NCI-H1417 treated with DMSO at 0.1 percent for 48 hours (cell line): ENCODE results near the gene PAK3.
A peak's percentile ranks its signal among the peaks of the same experiment; 100 is the strongest.

Source experiments
- DNase-seq: peaks from one replicate; lab custom pipeline; 2025; lab: John Stamatoyannopoulos, UW

The PAK3 gene

DNA sequence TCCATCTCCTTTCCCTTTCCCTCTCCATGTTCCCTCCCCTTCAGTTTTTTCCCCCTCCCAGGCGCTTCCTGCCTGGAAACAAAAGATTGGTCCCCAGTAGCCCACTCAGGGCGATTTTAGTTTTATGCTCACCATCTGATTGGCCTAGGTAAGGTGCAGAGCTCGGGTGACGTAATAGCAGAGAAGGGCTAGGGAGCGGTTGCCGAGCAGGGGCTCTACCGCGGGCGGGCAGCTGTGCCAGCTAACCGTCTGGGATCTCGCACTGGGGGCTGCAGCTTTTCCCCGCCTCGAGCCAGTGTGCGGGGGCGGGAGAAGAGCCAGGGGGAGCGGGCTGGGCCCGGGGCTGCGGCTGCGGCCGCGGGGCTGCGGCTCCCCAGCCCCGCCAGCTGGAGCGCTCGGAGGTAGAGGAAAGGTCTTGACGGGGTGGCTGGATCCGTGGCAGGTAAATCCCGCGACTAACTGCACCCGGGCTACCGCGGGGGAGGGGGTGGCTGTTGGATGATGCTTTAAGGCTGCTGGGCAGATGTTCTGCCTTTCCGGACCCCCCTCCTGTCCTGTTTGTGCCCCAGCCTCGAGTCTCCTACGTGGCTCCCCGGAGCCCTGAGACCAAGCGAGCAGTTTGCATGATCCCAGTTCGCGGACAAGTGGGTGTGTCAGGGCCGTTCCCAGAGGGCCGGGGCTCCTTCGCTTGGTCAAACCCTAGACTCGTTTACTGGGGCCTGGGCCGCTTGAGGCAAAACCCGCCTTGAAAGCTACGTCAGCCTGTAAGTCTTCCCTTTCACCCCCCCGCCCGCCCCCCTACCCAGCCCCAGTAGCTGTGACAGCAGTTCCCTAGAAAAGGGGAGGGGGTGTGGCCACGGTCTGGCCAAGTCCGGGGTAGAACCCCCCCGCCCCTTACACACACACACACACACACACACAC is at the start of gene PAK3:
Gene PAK3 (plus strand): TSS at position 218 of the 922 bp plus-strand sequence. CDS start 26,913 bp downstream, outside the sequence.
- peak; percentile 13 for DNase-seq

- DNase-seq = no peak
Measured at GRCh38 chrX:111047575-111047974, 48.4 kb upstream of the PAK3 start.

- no peak for DNase-seq
Measured at GRCh38 chrX:111052478-111052877, 43.5 kb upstream of the PAK3 start.

GRCh38 chrX:111071542-111072277 is 24.3 kb upstream of the PAK3 start:
- no peak for DNase-seq

DNA sequence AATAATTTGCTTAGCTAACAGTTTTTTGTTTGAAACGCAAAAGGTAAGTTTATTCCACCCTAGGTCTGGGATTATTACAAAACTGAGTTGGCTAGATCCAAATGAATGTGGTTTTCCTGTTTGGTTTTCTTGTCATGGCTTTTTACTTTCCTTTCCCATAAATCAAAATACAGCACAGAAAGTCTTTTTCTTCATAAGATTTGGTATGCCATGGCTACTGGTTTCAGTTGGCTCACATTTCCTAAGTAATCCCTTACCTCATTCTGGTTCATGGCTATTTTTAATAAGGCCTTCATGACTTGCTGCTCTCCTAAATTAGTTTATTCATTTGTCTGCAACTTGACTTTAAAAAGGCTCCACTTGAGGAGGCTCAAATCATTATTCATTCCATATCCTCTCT is 12.9 kb upstream of the PAK3 start:
- no peak for DNase-seq

DNA sequence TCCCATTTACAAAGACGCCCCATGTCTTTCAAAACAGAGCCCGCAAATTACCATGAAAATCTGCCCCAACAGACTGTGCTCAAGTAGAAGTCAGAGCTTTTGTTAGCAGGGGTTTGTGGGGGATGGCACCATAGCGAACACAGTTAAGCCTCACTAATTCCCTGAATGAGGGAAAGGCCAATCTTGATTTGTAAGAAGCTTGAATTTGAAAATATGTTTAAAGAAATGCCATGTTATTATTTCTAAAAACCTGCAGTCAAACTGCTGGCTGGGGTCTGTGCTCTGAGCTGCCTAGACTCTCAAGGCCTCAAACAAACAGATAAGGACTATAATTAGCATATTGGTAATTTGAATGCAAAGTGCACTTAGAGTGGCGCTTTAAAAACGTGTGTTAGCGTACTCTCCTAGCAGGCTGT is 9.4 kb upstream of the PAK3 start:
- DNase-seq = peak; percentile 4

- DNase-seq = no peak
Measured at GRCh38 chrX:111088628-111089027, 7.4 kb upstream of the PAK3 start.

- DNase-seq = no peak
Measured at GRCh38 chrX:111090458-111090857, 5.5 kb upstream of the PAK3 start.

- DNase-seq = no peak
Measured at GRCh38 chrX:111098874-111099273, 2.9 kb downstream of the PAK3 start.

GRCh38 chrX:111100191-111100590 is 4.2 kb downstream of the PAK3 start:
- DNase-seq = no peak

DNA sequence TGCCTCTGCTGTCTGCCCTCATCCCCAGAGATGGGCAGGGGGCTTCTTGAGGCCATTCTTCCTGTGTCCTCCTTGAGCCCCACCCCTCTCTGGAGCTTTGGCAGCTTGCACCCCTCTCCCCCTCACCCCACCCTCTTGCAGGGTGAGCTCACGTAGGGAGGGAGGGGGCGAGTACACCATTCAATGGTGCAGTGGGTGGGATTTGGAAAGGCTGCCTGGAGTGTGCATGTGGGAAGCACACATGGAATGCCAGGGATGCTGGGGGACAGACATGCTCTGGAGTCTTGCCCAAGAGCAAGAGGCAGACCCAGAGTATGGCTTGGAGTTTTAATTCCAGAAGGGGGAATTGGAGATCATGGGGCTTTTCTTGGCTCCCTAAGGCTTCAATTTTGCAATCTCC is 5.6 kb downstream of the PAK3 start:
- no peak for DNase-seq

DNA sequence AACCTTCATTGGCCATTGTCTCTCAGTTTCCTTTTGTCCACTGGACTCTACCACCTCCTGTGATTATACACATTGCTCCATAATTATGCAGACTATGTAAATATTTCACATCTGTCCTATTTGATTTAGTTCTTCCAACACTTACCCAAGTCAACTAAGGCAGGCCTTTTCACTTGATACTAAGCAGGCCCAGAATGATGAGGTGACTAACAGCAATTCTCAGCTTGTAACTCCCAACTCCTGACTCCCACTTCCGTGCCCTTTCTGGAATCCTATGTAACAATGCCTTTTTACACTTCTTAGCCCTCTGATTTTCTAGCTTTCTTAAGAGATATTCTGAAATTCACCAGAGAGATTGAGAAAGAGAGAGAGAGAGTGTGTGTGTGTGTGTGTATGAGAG is 6.6 kb downstream of the PAK3 start:
- no peak for DNase-seq

GRCh38 chrX:111103246-111103645 is 7.3 kb downstream of the PAK3 start:
- no peak for DNase-seq

DNA sequence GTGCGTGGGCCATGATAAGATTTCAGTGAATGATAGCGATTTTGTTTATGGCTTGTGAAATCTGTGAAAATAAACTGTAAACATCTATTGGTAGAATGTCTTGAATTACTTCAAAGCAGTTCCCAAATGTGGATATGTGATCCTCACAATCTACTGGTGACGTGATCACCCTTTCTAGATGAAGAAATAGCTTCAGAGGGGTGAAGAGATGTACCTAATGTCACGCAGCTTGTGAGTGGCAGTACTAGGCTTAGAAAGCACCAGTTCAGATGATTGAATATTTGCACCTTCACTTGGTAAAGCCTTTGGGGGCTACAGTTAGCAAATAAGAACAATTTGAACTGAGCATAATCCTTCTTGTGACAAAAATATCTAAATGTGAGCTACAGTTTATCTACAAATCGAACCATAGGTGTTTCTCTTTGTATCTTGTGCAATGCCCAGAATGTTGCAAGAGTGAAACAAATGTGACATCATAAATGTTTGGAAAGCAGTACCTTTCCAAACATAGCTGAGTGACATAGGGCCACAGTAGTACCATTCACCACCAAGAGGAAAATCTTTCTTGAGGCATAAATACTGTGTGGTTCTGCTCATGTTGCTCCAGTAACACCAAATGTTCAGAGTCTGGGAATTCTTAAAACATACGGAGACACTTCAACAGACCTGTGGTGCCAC is 14.2 kb downstream of the PAK3 start:
- no peak for DNase-seq

DNA sequence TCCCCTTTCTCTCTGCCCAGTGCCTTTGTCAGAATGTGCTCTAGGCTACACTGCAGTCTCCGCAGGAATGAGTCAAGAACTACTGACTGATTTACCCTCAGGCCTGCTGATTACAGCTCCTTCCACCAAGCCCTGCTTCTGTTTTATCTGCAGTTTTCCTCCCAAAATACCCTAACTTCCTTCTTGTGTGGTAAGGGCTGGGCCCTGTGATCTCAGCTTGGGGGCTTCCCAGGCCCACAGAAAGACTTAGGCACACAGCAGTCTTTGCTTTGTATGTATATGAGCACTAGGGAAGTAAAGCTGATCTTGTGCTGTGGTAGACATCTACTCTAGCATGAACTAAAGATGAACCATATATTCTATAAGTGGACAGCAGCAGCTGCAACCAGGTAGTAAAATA is 18.8 kb downstream of the PAK3 start:
- no peak for DNase-seq

- DNase-seq = no peak
Measured at GRCh38 chrX:111116666-111117065, 20.7 kb downstream of the PAK3 start.

DNA sequence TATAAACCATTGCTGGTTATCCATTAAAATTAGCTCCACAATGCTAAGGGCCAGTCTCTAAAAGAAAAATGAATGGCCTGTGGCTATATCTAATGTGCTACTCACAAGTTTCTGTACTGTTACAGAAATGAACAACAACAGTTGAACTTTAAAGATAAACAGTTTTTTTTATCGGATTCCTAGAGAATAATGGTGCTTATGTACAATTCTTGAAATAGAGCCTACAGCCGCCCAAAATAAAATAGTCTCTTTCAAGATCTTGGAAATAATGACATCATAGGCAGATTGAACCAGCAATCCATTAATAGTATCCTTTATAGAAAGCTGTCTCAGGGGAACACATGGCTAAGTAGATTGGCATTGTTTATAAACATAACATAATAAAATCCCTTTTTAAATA is 23.4 kb downstream of the PAK3 start:
- no peak for DNase-seq

DNA sequence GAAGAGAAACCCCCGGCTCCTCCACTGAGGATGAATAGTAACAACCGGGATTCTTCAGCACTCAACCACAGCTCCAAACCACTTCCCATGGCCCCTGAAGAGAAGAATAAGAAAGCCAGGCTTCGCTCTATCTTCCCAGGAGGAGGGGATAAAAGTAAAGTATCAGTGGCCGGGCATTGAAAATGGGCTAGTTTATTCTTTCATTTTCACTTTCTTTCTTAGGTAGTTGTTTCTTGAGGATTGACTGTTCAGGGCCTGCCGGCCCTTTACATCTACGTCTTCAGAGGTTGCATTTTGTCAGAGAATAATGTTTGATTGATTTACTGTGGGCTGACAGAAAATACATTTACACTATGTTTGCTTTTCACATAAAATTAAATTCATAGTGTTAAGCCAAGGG is 27.1 kb downstream of the PAK3 start:
- no peak for DNase-seq

DNA sequence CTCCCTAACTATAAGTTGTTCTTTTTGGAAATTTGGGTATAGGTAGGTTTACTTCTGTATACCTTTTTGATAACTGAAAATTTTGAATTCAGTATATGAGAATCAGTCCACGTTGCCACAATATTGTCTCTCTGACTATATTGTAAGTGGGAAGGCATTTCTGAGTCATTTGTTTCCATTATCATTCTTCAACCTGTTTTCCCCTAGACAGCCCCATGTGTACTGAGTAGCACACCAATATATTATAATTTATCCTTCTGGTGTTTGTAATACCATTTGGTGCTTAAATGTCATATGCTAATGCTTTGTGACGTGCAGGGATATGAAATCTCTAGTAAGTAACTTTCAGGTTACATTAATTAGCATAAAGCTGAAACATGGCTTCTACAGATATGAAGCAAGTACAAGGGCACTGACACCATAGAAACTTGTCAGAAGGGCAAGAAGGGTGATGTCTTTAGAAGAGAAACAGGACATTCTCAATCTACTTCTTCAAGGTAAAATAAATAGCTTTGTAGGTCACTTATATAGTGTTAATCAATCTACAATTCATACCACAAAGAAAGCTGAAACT is 27.7 kb downstream of the PAK3 start:
- no peak for DNase-seq

DNA sequence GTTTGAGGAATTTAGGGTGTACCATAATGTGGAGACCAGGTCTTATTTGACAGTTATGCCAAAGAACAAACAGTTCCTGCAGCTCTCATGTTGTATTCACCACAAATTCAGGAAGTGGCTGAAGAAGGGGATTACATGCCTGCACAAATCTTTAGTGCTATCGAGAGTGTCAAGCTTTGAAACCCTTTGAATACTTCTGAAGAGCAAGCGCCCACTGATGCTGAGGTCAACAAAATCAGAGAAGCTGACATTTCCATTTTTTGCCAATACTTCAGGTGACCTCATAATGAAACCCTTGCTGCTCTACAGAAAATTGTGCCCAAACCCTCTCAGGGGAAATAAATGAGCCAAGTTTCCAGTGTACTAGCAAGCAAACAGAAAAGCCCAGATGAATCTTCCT is 28.4 kb downstream of the PAK3 start:
- DNase-seq = no peak

GRCh38 chrX:111127038-111127437 is 31.0 kb downstream of the PAK3 start:
- DNase-seq = no peak

DNA sequence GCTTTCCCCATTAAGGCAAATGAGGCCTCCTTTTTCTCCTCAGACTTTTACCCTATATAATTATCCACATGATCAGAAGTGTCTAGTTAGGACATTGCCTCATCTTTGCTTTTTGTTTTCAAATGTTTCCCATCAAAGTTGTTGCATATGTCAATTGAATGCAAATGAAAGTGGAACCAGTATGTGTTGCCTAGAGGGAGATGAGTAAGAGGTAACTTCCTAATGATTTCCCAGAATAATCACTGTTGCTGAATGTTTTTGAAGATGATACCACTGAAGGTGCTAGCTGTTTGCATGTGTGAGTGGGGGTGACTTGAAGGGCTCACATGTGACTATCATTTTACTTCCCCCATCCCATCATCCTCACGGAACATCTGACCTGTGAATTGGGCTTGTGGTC is 33.9 kb downstream of the PAK3 start:
- DNase-seq = no peak
